ENCODE results near the gene ZBTB7C. TPM values are rescaled to one million over a fixed set of nuclear protein-coding genes. Genes with fewer than 3 reads are reported as not detected.

ZBTB7C gene
- total RNA-seq, 1 donor from 2014 or later: 1.4 TPM

DNA sequence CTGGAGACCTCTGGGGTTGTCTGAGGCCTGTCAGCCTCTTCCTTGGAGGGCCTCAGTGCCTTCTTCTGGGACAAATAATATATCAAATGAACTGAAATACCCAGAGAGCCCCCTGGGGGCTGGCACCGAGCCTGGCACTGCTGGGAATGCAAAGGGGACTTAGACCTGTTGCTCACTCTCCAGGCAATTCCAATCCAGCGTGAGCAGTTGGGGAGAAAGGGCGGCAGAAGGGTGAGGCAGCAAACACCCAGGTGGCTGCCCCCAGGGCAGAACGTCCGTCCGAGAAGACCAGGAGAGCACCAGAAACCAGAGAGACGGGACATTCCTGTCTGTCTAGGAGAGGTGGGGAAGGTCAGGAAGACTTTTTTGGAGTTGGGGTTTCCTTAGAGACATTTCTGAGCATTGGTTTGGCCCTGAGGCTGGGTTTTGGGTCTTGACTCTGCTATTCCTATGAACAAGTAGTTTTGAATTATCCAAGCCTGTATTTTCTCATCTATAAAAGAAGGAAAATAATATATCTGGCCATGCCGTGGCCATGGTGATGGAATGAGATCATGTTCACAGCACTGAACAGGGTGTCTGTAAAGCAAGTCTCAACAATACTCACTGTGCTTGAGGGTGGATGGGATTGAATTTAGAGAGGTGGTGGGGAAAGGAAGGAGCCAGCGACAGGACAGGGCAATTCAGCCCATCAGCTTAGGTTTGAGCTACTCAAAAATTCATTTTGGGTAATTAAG lies 44.3 kb upstream of the ZBTB7C start:
- H3K4me3 Mint-ChIP-seq (ENCODE audit: unreplicated experiment): peak overlapping the region; percentile 31
- TF ChIP-seq, protein P1, sequence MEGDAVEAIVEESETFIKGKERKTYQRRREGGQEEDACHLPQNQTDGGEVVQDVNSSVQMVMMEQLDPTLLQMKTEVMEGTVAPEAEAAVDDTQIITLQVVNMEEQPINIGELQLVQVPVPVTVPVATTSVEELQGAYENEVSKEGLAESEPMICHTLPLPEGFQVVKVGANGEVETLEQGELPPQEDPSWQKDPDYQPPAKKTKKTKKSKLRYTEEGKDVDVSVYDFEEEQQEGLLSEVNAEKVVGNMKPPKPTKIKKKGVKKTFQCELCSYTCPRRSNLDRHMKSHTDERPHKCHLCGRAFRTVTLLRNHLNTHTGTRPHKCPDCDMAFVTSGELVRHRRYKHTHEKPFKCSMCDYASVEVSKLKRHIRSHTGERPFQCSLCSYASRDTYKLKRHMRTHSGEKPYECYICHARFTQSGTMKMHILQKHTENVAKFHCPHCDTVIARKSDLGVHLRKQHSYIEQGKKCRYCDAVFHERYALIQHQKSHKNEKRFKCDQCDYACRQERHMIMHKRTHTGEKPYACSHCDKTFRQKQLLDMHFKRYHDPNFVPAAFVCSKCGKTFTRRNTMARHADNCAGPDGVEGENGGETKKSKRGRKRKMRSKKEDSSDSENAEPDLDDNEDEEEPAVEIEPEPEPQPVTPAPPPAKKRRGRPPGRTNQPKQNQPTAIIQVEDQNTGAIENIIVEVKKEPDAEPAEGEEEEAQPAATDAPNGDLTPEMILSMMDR (IDR thresholded peaks at IDR 0.05): peak; percentile 38
- H3K27me3 Mint-ChIP-seq (ENCODE audit: low read depth): no peaks in the 10 kb centered on the region
- no peaks in the 10 kb centered on the region for H3K36me3 Mint-ChIP-seq (ENCODE audit: low read depth)
- no peaks in the 10 kb centered on the region for H3K9me3 Mint-ChIP-seq (ENCODE audit: low read depth)
- no peak for DNase-seq (ENCODE audit: low spot score)
- H3K4me1 Mint-ChIP-seq (ENCODE audit: low read depth): peaks cover 66% of the 10 kb centered on the region
- H3K27ac Mint-ChIP-seq (ENCODE audit: unreplicated experiment): peak overlapping the region; percentile 95

GRCh38 chr18:48452861-48453323 lies 43.7 kb upstream of the ZBTB7C start:
- Mint-ChIP-seq H3K27ac (ENCODE audit: unreplicated experiment) (peak overlapping the region; percentile 95), H3K36me3 (ENCODE audit: low read depth) (no peaks in the 10 kb centered on the region), H3K27me3 (ENCODE audit: low read depth) (peaks cover 2% of the 10 kb centered on the region), H3K9me3 (ENCODE audit: low read depth) (no peaks in the 10 kb centered on the region), H3K4me1 (ENCODE audit: low read depth) (peaks cover 70% of the 10 kb centered on the region), H3K4me3 (ENCODE audit: unreplicated experiment) (no peak overlapping the region)
- TF ChIP-seq, protein P1 (IDR thresholded peaks at IDR 0.05): no peak
- DNase-seq (ENCODE audit: low spot score): no peak

DNA sequence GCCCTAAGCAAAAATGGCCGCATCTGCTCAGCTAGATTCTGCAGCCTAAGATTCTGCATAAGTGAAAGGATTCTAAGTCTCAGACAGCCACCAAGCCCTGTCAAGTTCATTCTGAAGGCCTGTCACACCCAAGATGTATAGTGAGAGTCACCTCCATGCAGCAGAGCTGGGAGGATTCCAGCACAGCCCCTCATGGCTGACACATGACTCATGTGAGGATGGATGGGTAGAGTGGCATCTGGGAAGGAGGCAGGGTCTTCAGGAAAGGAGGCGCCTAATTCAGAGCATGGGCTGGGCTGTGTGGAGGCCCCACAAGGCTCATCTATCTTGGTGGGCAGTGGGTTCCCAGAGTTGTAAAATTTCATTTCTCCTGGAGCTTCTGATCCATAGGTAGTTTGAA lies 41.5 kb upstream of the ZBTB7C start:
- peaks cover 69% of the 10 kb centered on the region for H3K4me1 Mint-ChIP-seq (ENCODE audit: low read depth)
- no peak overlapping the region for H3K27ac Mint-ChIP-seq (ENCODE audit: unreplicated experiment)
- H3K27me3 Mint-ChIP-seq (ENCODE audit: low read depth): peaks cover 2% of the 10 kb centered on the region
- H3K4me3 Mint-ChIP-seq (ENCODE audit: unreplicated experiment): no peak overlapping the region
- no peak for DNase-seq (ENCODE audit: low spot score)
- H3K36me3 Mint-ChIP-seq (ENCODE audit: low read depth): no peaks in the 10 kb centered on the region
- TF ChIP-seq, protein P1 (IDR thresholded peaks at IDR 0.05): no peak
- no peaks in the 10 kb centered on the region for H3K9me3 Mint-ChIP-seq (ENCODE audit: low read depth)

DNA sequence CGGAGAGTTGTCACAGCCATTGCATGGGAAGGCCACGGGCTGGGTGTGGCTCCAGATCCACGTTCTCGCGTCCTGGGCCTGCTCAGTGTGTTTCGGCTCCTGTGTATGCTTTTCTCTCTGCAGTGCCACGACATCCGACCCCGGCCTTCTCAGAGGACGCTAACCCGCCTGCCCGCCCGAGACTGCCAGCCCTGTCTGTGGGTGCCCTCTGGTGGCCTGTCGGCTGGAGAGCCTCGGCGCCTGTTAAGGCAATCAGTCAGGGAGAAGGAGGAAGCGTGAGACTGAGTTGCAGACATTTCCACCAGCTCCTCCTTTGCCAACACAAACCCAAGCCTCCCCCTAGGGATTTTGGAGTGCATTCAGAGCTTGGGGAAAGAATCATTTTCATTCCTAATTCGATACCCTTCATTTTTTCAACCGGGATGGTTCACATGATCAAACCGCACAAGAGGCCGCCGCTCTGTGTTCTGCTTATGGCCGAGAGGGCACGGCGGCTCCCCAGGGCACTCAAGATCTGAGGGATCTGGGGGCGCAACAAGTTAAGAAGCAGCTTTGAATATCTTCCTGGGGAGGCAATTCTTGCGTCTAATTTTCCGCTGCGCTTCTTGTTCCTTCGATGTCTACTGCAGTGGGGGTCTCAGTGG lies 37.5 kb upstream of the ZBTB7C start:
- H3K9me3 Mint-ChIP-seq (ENCODE audit: low read depth): no peaks in the 10 kb centered on the region
- H3K27ac Mint-ChIP-seq (ENCODE audit: unreplicated experiment): peak overlapping the region; percentile 83
- peaks cover 6% of the 10 kb centered on the region for H3K27me3 Mint-ChIP-seq (ENCODE audit: low read depth)
- peaks cover 50% of the 10 kb centered on the region for H3K4me1 Mint-ChIP-seq (ENCODE audit: low read depth)
- TF ChIP-seq, protein P1 (IDR thresholded peaks at IDR 0.05): peak; percentile 96
- no peak for DNase-seq (ENCODE audit: low spot score)
- no peak overlapping the region for H3K4me3 Mint-ChIP-seq (ENCODE audit: unreplicated experiment)
- no peaks in the 10 kb centered on the region for H3K36me3 Mint-ChIP-seq (ENCODE audit: low read depth)

DNA sequence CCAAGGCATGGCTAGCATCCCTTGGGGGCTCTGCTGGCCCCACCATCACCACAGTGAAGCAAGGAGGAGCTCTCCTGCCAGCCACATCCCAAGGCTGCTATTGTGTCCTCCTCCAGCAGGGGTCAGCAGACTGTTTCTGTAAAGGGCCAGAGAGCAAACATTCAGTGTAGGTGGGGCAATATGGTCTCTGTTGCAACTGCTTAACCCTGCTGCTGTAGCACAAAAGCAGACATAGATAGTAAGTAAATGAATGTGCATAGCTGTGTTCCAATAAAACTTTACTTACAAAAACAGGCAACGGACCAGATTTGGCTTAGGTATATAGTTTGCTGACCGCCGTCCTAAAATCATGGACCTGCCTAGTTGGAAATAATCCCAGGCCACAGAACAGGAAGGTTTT lies 36.4 kb upstream of the ZBTB7C start:
- TF ChIP-seq, protein P1 (IDR thresholded peaks at IDR 0.05): peak; percentile 87

More for the DNA sequence above, 36.4 kb upstream of the ZBTB7C start:
- Mint-ChIP-seq H3K27me3 (ENCODE audit: low read depth) (peaks cover 6% of the 10 kb centered on the region), H3K4me3 (ENCODE audit: unreplicated experiment) (no peak overlapping the region), H3K9me3 (ENCODE audit: low read depth) (no peaks in the 10 kb centered on the region), H3K4me1 (ENCODE audit: low read depth) (peaks cover 56% of the 10 kb centered on the region), H3K27ac (ENCODE audit: unreplicated experiment) (no peak overlapping the region), H3K36me3 (ENCODE audit: low read depth) (no peaks in the 10 kb centered on the region)
- DNase-seq (ENCODE audit: low spot score): no peak

Data from chondrocyte (in vitro differentiated cells).